ENCODE results near the gene ZNF571. TPM values are rescaled to one million over a fixed set of nuclear protein-coding genes. Genes with fewer than 3 reads are reported as not detected.

The ZNF571 gene
- polyA plus RNA-seq, 4 donors: 0.89 to 5.9 (median 1.5) TPM

- FAIRE-seq: no peak
- no peak for DNase-seq
- no peaks in the 10 kb centered on the region for H3K27me3 ChIP-seq (ENCODE audit: control insufficient read depth in 3 of 3, insufficient read depth in 3 of 3, low read length in 3 of 3)
- WGBS, 3 donors: 92 to 95% (median 94%) methylated on average over 7 of the region's 7 CpGs
- peaks cover 4 to 50% of the 10 kb centered on the region in 2 donors for H3K9me3 ChIP-seq (ENCODE audit: control insufficient read depth in 2 of 2, insufficient read depth in 1 of 2, low read depth in 1 of 2, low read length in 1 of 2)
- no peaks in the 10 kb centered on the region for H3K4me1 ChIP-seq (ENCODE audit: control insufficient read depth in 3 of 3, insufficient read depth in 2 of 3, low read depth in 1 of 3, low read length in 2 of 3)
- H3K4me3 ChIP-seq (ENCODE audit: low read depth in 1 of 3, low read length in 3 of 3): no peak overlapping the region
- H3K36me3 ChIP-seq (ENCODE audit: control insufficient read depth in 3 of 3, insufficient read depth in 2 of 3, low read depth in 1 of 3, low read length in 3 of 3): peaks cover 6 to 13% (median 9%) of the 10 kb centered on the region in 3 donors
- no peak overlapping the region for H3K27ac ChIP-seq (ENCODE audit: low read depth in 1 of 3, low read length in 2 of 3)
Observed at GRCh38 chr19:37564624-37565369, 29.8 kb downstream of the ZNF571 start.

- FAIRE-seq (no peak), DNase-seq (no peak)
- Histone ChIP-seq H3K9me3 (ENCODE audit: control insufficient read depth in 2 of 2, insufficient read depth in 1 of 2, low read depth in 1 of 2, low read length in 1 of 2) (peaks cover 7 to 45% of the 10 kb centered on the region in 2 donors), H3K27ac (ENCODE audit: low read depth in 1 of 3, low read length in 2 of 3) (no peak overlapping the region), H3K36me3 (ENCODE audit: control insufficient read depth in 3 of 3, insufficient read depth in 2 of 3, low read depth in 1 of 3, low read length in 3 of 3) (peaks cover 0 to 13% (median 6%) of the 10 kb centered on the region in 3 donors), H3K27me3 (ENCODE audit: control insufficient read depth in 3 of 3, insufficient read depth in 3 of 3, low read length in 3 of 3) (no peaks in the 10 kb centered on the region), H3K4me3 (ENCODE audit: low read depth in 1 of 3, low read length in 3 of 3) (no peak overlapping the region), H3K4me1 (ENCODE audit: control insufficient read depth in 3 of 3, insufficient read depth in 2 of 3, low read depth in 1 of 3, low read length in 2 of 3) (no peaks in the 10 kb centered on the region)
- 92 to 98% (median 96%) methylated on average over 3 of the region's 3 CpGs for WGBS, 3 donors
Observed at GRCh38 chr19:37563518-37563917, 31.1 kb downstream of the ZNF571 start.

GRCh38 chr19:37551129-37551993 lies 43.2 kb downstream of the ZNF571 start:
- peak; percentile 29 to 90 for DNase-seq
- Histone ChIP-seq H3K36me3 (ENCODE audit: control insufficient read depth in 3 of 3, insufficient read depth in 2 of 3, low read depth in 1 of 3, low read length in 3 of 3) (peaks cover 0 to 3% (median 0%) of the 10 kb centered on the region in 3 donors), H3K9me3 (ENCODE audit: control insufficient read depth in 2 of 2, insufficient read depth in 1 of 2, low read depth in 1 of 2, low read length in 1 of 2) (peaks cover 3 to 75% of the 10 kb centered on the region in 2 donors), H3K27me3 (ENCODE audit: control insufficient read depth in 3 of 3, insufficient read depth in 3 of 3, low read length in 3 of 3) (no peaks in the 10 kb centered on the region), H3K27ac (ENCODE audit: low read depth in 1 of 3, low read length in 2 of 3) (peak overlapping the region in 2 of 3 donors; percentile 71 to 82), H3K4me1 (ENCODE audit: control insufficient read depth in 3 of 3, insufficient read depth in 2 of 3, low read depth in 1 of 3, low read length in 2 of 3) (no peaks in the 10 kb centered on the region), H3K4me3 (ENCODE audit: low read depth in 1 of 3, low read length in 3 of 3) (peak overlapping the region; percentile 42 to 83 (median 46))
- WGBS, 3 donors: 4 to 21% (median 19%) methylated on average over 58 to 65 of the region's 65 CpGs
- FAIRE-seq: no peak

GRCh38 chr19:37537391-37537947 lies 57.1 kb downstream of the ZNF571 start:
- Histone ChIP-seq H3K27ac (ENCODE audit: low read depth in 1 of 3, low read length in 2 of 3) (no peak overlapping the region), H3K4me3 (ENCODE audit: low read depth in 1 of 3, low read length in 3 of 3) (no peak overlapping the region), H3K27me3 (ENCODE audit: control insufficient read depth in 3 of 3, insufficient read depth in 3 of 3, low read length in 3 of 3) (no peaks in the 10 kb centered on the region), H3K9me3 (ENCODE audit: control insufficient read depth in 2 of 2, insufficient read depth in 1 of 2, low read depth in 1 of 2, low read length in 1 of 2) (peaks cover 4 to 61% of the 10 kb centered on the region in 2 donors), H3K4me1 (ENCODE audit: control insufficient read depth in 3 of 3, insufficient read depth in 2 of 3, low read depth in 1 of 3, low read length in 2 of 3) (no peaks in the 10 kb centered on the region), H3K36me3 (ENCODE audit: control insufficient read depth in 3 of 3, insufficient read depth in 2 of 3, low read depth in 1 of 3, low read length in 3 of 3) (peaks cover 15 to 22% (median 18%) of the 10 kb centered on the region in 3 donors)
- FAIRE-seq: no peak
- WGBS, 3 donors: 97% methylated on average over 7 of the region's 7 CpGs
- no peak for DNase-seq

- Histone ChIP-seq H3K4me3 (ENCODE audit: low read depth in 1 of 3, low read length in 3 of 3) (no peak overlapping the region), H3K4me1 (ENCODE audit: control insufficient read depth in 3 of 3, insufficient read depth in 2 of 3, low read depth in 1 of 3, low read length in 2 of 3) (no peaks in the 10 kb centered on the region), H3K27me3 (ENCODE audit: control insufficient read depth in 3 of 3, insufficient read depth in 3 of 3, low read length in 3 of 3) (no peaks in the 10 kb centered on the region), H3K27ac (ENCODE audit: low read depth in 1 of 3, low read length in 2 of 3) (no peak overlapping the region), H3K36me3 (ENCODE audit: control insufficient read depth in 3 of 3, insufficient read depth in 2 of 3, low read depth in 1 of 3, low read length in 3 of 3) (peaks cover 5 to 19% (median 6%) of the 10 kb centered on the region in 3 donors), H3K9me3 (ENCODE audit: control insufficient read depth in 2 of 2, insufficient read depth in 1 of 2, low read depth in 1 of 2, low read length in 1 of 2) (peaks cover 0 to 44% of the 10 kb centered on the region in 2 donors)
- DNase-seq (no peak), FAIRE-seq (no peak)
- WGBS, 3 donors: 18 to 48% (median 26%) methylated on average over 2 of the region's 2 CpGs
Observed at GRCh38 chr19:37519890-37520289, 74.7 kb downstream of the ZNF571 start.

Other genes starting within 250 kb of the ZNF571 start
- 1 to 10 TPM; 1.6 to 6.2 (median 2.9) TPM for gene ZNF527, start 223.7 kb downstream of the ZNF571 start, polyA plus RNA-seq
- gene ZNF569, start 127.3 kb downstream of the ZNF571 start, polyA plus RNA-seq: 1 to 10 TPM in 3 of 4 donors, under 1 TPM in 1; 0.89 to 3.4 (median 1.2) TPM
- 1 to 10 TPM; 1.4 to 5.6 (median 2.0) TPM for gene ZNF570, start 125.4 kb downstream of the ZNF571 start, polyA plus RNA-seq
- 10 to 100 TPM in 1 of 4 donors, 1 to 10 TPM in 1, under 1 TPM in 2; 0.22 to 13.2 (median 1.1) TPM for gene ZNF793, start 87.9 kb downstream of the ZNF571 start, polyA plus RNA-seq
- 1 to 10 TPM; 1.1 to 5.2 (median 1.7) TPM for gene ZNF540, start 84 bp upstream of the ZNF571 start, polyA plus RNA-seq
- gene ZFP30, start 60.7 kb upstream of the ZNF571 start, polyA plus RNA-seq: 10 to 100 TPM in 1 of 4 donors, 1 to 10 TPM in 1, under 1 TPM in 2; 0.27 to 16.1 (median 2.4) TPM
- 1 to 10 TPM; 1.1 to 10.0 (median 2.1) TPM for gene ZNF607, start 125.0 kb upstream of the ZNF571 start, polyA plus RNA-seq
- 1 to 10 TPM in 3 of 4 donors, not detected in 1; 1.3 to 7.9 (median 1.6) TPM for gene ZNF573, start 184.8 kb upstream of the ZNF571 start, polyA plus RNA-seq

All from small intestine (tissue), 7 donors.